Measurements from ENCODE around the gene AKT3. TPM values are rescaled to one million over a fixed set of nuclear protein-coding genes. Genes with fewer than 3 reads are reported as not detected.

Gene AKT3
- total RNA-seq, 1 experiment from 2014 or later, result 133 TPM

- Histone ChIP-seq H3K27ac (no peak overlapping the region), H3K27me3 (ENCODE audit: insufficient read depth, low read depth) (no peaks in the 10 kb centered on the region), H3K9me3 (ENCODE audit: insufficient read depth, low read depth) (no peaks in the 10 kb centered on the region), H3K36me3 (ENCODE audit: low read depth) (no peaks in the 10 kb centered on the region), H3F3A (ENCODE audit: insufficient read depth, low read depth) (no peaks in the 10 kb centered on the region; the same call in 1 of the 2 replicates), H4K20me1 (ENCODE audit: insufficient read depth) (no peaks in the 10 kb centered on the region), H3K79me2 (ENCODE audit: low read depth) (no peaks in the 10 kb centered on the region), H3K4me1 (replicated peaks; ENCODE audit: insufficient read depth) (no peaks in the 10 kb centered on the region), H3K4me2 (no peak overlapping the region), H3K4me3 (no peak overlapping the region), H2AFZ (no peak overlapping the region), H3K9me2 (ENCODE audit: insufficient read depth) (no peaks in the 10 kb centered on the region; the same call in 1 of the 2 replicates)
- intact Hi-C loops (cut with micrococcal nuclease; ENCODE audit: unreplicated experiment), result no loop called here
- BruUV-seq (replicated peaks), result no TSS peak
- TF ChIP-seq CTCF (conservative IDR thresholded peaks at IDR 0.05) (no peak), EZH2 (IDR thresholded peaks at IDR 0.05; ENCODE audit: low read depth) (no peak)
- DNase-seq, result no peak
- CTCF ChIA-PET, result no interaction called here
- POLR2A ChIA-PET (ENCODE audit: unreplicated experiment), result no interaction called here
These were observed 315.0 kb downstream of the AKT3 start for GRCh38 chr1:243535014-243535413.

GRCh38 chr1:243529512-243529911 is 320.5 kb downstream of the AKT3 start:
- H3K79me2 ChIP-seq (ENCODE audit: low read depth), result no peaks in the 10 kb centered on the region
- POLR2A ChIA-PET (ENCODE audit: unreplicated experiment), result no interaction called here
- intact Hi-C loops (cut with micrococcal nuclease; ENCODE audit: unreplicated experiment), result no loop called here
- no peaks in the 10 kb centered on the region for H4K20me1 ChIP-seq (ENCODE audit: insufficient read depth)
- no peak overlapping the region for H3K4me3 ChIP-seq
- H3K4me2 ChIP-seq, result no peak overlapping the region
- no peak for DNase-seq
- H3F3A ChIP-seq (ENCODE audit: insufficient read depth, low read depth), result peaks cover 22% of the 10 kb centered on the region
- TF ChIP-seq EZH2 (IDR thresholded peaks at IDR 0.05; ENCODE audit: low read depth) (no peak), CTCF (conservative IDR thresholded peaks at IDR 0.05) (no peak)
- CTCF ChIA-PET, result no interaction called here
- H3K9me3 ChIP-seq (ENCODE audit: insufficient read depth, low read depth), result no peaks in the 10 kb centered on the region
- no peaks in the 10 kb centered on the region for H3K9me2 ChIP-seq (ENCODE audit: insufficient read depth)
- no peaks in the 10 kb centered on the region; the same call in 1 of the 2 replicates for H3K36me3 ChIP-seq (ENCODE audit: low read depth)
- no peak overlapping the region for H2AFZ ChIP-seq
- BruUV-seq (replicated peaks), result no TSS peak
- peaks cover 9% of the 10 kb centered on the region for H3K4me1 ChIP-seq (replicated peaks; ENCODE audit: insufficient read depth)
- no peak overlapping the region for H3K27ac ChIP-seq
- no peaks in the 10 kb centered on the region for H3K27me3 ChIP-seq (ENCODE audit: insufficient read depth, low read depth)

GRCh38 chr1:243528459-243529121 is 321.5 kb downstream of the AKT3 start:
- no peak overlapping the region for H2AFZ ChIP-seq
- no peak overlapping the region for H3K4me3 ChIP-seq
- CTCF ChIA-PET, result no interaction called here

More at GRCh38 chr1:243528459-243529121, 321.5 kb downstream of the AKT3 start:
- BruUV-seq (replicated peaks), result no TSS peak
- Histone ChIP-seq H3K27ac (no peak overlapping the region), H3K27me3 (ENCODE audit: insufficient read depth, low read depth) (no peaks in the 10 kb centered on the region), H3F3A (ENCODE audit: insufficient read depth, low read depth) (peaks cover 22% of the 10 kb centered on the region), H3K79me2 (ENCODE audit: low read depth) (no peaks in the 10 kb centered on the region), H3K4me2 (no peak overlapping the region), H3K36me3 (ENCODE audit: low read depth) (no peaks in the 10 kb centered on the region; the same call in 1 of the 2 replicates), H3K9me3 (ENCODE audit: insufficient read depth, low read depth) (no peaks in the 10 kb centered on the region), H3K4me1 (replicated peaks; ENCODE audit: insufficient read depth) (peaks cover 9% of the 10 kb centered on the region), H3K9me2 (ENCODE audit: insufficient read depth) (no peaks in the 10 kb centered on the region), H4K20me1 (ENCODE audit: insufficient read depth) (no peaks in the 10 kb centered on the region)
- TF ChIP-seq CTCF (conservative IDR thresholded peaks at IDR 0.05) (no peak), EZH2 (IDR thresholded peaks at IDR 0.05; ENCODE audit: low read depth) (no peak)
- no peak for DNase-seq
- intact Hi-C loops (cut with micrococcal nuclease; ENCODE audit: unreplicated experiment), result no loop called here
- POLR2A ChIA-PET (ENCODE audit: unreplicated experiment), result no interaction called here

All from PC-9 (cell line).